Right atrium auricular region (tissue), 2 donors: ENCODE data around the gene COPZ2. TPM values are rescaled to one million over a fixed set of nuclear protein-coding genes. Genes with fewer than 3 reads are reported as not detected.

Experiments
- DNase-seq: peaks from one replicate; pipeline ENCODE4 v3.0.0-alpha.2; 2019; ENCODE audit warnings: low spot score
- H3K27ac ChIP-seq, 2 donors: fragments of 200-600 bp; sonication (generic); 1 replicate in 1 of 2; 2 replicates in 1 of 2; pipeline ENCODE4 v1.5.1; 2016 to 2019
- H3K27me3 ChIP-seq, 2 donors: fragments of 200-600 bp; sonication (generic); one replicate each; pipeline versions ENCODE4 v1.5.1 to v1.6.0; 2017 to 2019
- H3K36me3 ChIP-seq: fragments of 200-600 bp; sonication (generic); one replicate; pipeline ENCODE4 v1.5.1; 2016
- H3K4me1 ChIP-seq, 2 donors: fragments of 200-600 bp; sonication (generic); one replicate each; pipeline versions ENCODE4 v1.5.1 to v1.6.0; 2017 to 2019
- H3K4me3 ChIP-seq, 2 donors: fragments of 200-600 bp; sonication (generic); 1 replicate in 1 of 2; 2 replicates in 1 of 2; pipeline ENCODE4 v1.5.1; 2017 to 2019; ENCODE audit warnings: mild to moderate bottlenecking in 1 of 2, moderate library complexity in 1 of 2
- H3K9me3 ChIP-seq, 2 donors: fragments of 200-600 bp; sonication (generic); one replicate each; pipeline ENCODE4 v1.5.1; 2019
- total RNA-seq, 2 donors: library from RNA; depleted of rRNA; stranded (reverse); fragments of >200 nt; gene quantifications; one replicate each; pipeline ENCODE4 v1.1.0, GENCODE V29; 2016
- TF ChIP-seq, protein P1 (sequence below), 2 donors: fragments of 200-600 bp; sonication (generic); IDR thresholded peaks; one replicate each; pipeline ENCODE4 v1.5.1; 2019; ENCODE audit warnings: antibody characterized with exemption in 2 of 2

The COPZ2 gene
- total RNA-seq, 2 donors from 2014 or later, result 43.5 to 48.1 TPM

DNA sequence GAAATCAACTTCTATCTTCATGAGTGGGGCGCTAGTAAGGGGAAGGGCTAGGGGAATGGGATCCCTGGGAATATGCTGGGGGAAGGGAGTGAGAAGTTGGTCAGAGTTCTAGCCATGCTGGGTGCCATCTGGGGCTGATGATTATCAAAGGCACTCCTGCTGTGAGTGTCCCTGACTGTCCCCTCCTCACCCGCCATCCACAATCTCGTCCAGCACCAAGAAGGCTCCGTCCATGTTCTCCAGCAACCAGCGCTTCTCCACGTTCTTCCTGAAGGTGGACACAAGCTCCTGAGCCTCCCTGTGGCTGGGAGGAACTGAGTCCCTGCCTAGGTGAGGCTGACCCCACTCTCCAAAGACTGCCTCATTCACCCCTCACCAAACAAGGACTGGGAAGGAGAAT is 5.6 kb downstream of the COPZ2 start:
- TF ChIP-seq, protein P1, sequence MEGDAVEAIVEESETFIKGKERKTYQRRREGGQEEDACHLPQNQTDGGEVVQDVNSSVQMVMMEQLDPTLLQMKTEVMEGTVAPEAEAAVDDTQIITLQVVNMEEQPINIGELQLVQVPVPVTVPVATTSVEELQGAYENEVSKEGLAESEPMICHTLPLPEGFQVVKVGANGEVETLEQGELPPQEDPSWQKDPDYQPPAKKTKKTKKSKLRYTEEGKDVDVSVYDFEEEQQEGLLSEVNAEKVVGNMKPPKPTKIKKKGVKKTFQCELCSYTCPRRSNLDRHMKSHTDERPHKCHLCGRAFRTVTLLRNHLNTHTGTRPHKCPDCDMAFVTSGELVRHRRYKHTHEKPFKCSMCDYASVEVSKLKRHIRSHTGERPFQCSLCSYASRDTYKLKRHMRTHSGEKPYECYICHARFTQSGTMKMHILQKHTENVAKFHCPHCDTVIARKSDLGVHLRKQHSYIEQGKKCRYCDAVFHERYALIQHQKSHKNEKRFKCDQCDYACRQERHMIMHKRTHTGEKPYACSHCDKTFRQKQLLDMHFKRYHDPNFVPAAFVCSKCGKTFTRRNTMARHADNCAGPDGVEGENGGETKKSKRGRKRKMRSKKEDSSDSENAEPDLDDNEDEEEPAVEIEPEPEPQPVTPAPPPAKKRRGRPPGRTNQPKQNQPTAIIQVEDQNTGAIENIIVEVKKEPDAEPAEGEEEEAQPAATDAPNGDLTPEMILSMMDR (IDR thresholded peaks at IDR 0.05), result no peak
- Histone ChIP-seq H3K36me3 (no peaks in the 10 kb centered on the region), H3K27me3 (no peaks in the 10 kb centered on the region), H3K4me3 (no peak overlapping the region), H3K27ac (no peak overlapping the region), H3K9me3 (no peaks in the 10 kb centered on the region), H3K4me1 (peaks cover 0 to 15% of the 10 kb centered on the region in 2 donors)
- no peak for DNase-seq

DNA sequence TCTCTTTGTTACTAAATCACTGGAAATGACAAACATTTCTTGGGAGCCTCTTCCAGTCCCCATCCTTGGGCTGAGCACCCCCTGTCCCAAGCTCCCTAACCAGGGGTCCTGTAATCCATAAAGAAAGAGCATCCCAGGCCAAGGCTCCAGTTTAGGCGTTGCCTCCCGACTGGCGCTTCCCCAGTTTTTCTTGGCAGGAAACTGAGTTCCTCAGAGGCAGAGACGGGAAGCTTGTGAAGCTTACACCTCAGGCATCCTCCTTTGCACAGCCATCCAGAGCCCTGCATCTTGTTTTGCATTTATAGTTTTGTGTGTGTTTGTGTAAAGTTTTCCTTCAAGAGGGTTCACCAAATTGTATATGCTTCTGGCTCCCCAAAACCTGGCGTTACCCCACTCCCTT is 7.1 kb downstream of the COPZ2 start:
- peaks cover 0 to 24% of the 10 kb centered on the region in 2 donors for H3K4me1 ChIP-seq
- H3K27me3 ChIP-seq, result no peaks in the 10 kb centered on the region
- TF ChIP-seq, protein P1 (IDR thresholded peaks at IDR 0.05), result no peak
- no peak overlapping the region for H3K4me3 ChIP-seq
- DNase-seq, result no peak
- H3K36me3 ChIP-seq, result no peaks in the 10 kb centered on the region
- H3K27ac ChIP-seq, result no peak overlapping the region
- H3K9me3 ChIP-seq, result no peaks in the 10 kb centered on the region

DNA sequence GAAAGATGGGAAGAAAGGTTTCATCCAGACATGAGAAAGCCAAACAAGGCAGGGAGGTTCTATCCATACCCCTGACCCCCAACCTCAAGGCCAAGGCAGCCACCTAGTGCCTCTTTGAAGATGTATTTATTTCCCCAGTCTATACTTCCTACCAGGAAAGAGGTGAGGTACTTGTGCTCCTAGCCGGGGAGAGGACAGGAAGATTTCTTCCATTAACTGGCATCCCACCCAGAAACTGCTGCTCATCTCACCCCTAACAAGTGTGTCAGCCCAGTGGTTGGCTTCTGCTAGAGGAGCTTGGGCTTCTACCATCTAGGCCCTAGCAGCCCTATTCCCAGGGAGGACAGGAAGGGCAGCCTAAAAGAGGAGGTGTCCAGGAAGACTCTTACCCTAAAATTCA is 8.9 kb downstream of the COPZ2 start:
- DNase-seq, result no peak
- TF ChIP-seq, protein P1 (IDR thresholded peaks at IDR 0.05), result no peak
- Histone ChIP-seq H3K36me3 (no peaks in the 10 kb centered on the region), H3K4me1 (peaks cover 0 to 38% of the 10 kb centered on the region in 2 donors), H3K4me3 (no peak overlapping the region), H3K27ac (no peak overlapping the region), H3K9me3 (no peaks in the 10 kb centered on the region), H3K27me3 (no peaks in the 10 kb centered on the region)

DNA sequence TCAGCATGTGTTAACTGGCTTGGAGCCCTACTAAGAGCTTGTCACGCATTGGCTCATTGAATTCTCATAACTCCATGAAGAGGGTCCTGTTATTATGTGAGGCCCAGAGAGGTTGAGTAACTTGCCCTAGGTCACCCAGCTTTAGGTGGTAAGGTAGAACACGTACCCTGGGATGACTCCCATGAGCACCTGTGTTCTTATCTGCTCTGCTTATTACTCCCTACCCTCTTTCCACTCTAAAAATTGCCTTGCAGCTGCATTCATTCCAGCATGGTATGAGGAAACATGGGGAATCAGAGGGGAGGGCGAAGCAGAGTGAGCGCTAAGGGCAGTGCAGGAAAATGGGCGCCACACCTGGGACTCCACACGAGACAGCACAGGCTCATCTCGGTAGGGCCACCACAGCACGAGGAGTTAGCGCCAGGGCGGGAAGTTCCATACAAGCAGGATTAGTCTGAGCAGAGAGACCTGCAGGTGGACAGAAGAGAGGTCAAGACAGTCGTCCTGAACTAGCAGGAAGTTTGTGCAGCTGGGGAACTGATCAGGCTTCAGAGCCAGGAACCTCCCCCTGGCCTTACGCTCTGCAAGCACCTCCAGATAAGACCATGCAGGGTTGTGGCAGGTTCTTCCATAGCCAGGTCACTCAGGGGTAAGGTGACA is 10.1 kb downstream of the COPZ2 start:
- Histone ChIP-seq H3K9me3 (no peaks in the 10 kb centered on the region), H3K4me3 (no peak overlapping the region), H3K27me3 (no peaks in the 10 kb centered on the region), H3K36me3 (no peaks in the 10 kb centered on the region), H3K27ac (no peak overlapping the region), H3K4me1 (peaks cover 0 to 48% of the 10 kb centered on the region in 2 donors)
- DNase-seq, result no peak
- TF ChIP-seq, protein P1 (IDR thresholded peaks at IDR 0.05), result no peak

DNA sequence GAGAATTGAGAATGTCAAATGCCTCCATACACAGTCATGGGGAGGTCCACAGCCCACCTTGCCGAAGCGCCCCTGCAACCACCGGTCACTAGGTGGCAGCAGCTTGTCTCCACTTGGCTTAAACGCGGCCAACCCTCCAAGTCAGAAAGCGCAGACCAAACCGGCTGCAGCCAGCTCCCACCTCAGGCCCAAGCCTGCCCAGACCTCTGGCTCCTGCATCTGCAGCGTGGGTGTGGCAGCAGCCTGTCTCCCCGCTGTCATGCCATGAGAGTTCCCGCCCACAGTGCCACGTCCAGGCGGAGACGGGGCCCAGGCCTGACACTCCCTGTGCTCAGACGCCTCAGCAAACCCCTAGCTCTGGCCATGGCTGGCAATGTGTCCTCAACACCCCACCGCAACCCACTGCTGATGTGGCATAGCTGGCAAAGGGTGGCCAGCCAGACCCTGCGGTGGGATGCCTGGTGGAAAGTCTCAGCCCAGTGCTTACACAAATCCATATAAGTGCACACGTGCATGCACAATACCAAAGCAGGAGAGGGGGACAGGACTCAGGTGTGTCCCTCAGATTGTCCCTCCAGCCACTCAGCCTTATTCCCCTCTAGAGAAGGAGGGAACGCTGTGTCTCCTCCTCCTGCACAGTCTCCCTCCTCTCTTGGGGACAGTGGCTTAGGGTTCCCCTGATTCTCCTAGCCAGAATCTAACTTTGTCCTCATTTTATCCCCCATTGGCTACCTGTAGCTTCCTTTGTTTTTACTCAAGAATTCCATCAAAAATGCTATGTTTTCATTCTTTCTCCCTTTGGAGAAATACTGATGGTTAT is 10.9 kb downstream of the COPZ2 start:
- DNase-seq, result peak; percentile 86
- H3K27ac ChIP-seq, result peak overlapping the region in 1 of 2 donors; percentile 12
- H3K36me3 ChIP-seq, result no peaks in the 10 kb centered on the region
- peaks cover 0 to 48% of the 10 kb centered on the region in 2 donors for H3K4me1 ChIP-seq
- TF ChIP-seq, protein P1 (IDR thresholded peaks at IDR 0.05), result peak; percentile 94 to 95
- no peaks in the 10 kb centered on the region for H3K9me3 ChIP-seq
- no peaks in the 10 kb centered on the region for H3K27me3 ChIP-seq
- no peak overlapping the region for H3K4me3 ChIP-seq
